ENCODE data around the gene KRT85.
"Not testable (repeated sequence)": the region's sequence is repeated elsewhere in the genome, so short reads cannot be mapped to it uniquely, and the experiment has no call there.

KRT85 gene

DNA sequence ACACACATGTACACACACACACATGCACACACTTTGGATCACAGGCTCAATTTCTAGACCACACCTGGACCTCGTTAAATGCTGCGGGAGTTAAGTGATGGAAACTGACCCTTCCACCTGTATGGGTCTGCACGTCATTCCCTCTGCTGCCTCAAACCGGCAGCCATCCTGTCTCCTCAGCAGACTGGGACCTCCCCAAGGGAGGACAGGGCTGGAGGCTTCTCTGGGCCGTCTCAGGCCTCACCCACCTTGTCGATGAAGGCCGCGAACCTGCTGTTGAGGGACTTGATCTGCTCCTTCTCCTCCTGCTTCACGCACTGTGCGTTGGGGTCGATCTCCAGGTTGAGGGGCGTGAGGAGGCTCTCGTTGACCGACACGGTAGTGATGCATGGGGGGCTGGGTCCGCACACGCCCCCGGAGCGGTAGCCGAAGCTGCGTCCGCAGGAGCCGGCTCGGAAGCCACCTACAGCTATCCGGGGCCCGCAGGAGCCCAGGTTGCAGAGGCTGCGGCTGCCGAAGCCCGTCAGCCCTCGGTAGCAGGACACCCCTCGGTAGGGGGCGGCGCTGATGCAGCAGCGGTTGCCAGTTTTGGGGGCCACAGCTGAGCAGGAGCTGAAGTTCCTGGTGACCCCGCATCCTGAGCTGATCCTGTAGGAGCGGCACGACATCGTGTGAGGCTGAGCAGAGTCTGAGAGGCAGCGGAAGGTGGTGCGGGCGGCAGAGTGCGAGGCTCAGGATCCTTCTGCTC lies at the start of gene KRT85:
TSS of gene KRT85 (minus strand) at position 744 of the 748 bp plus-strand sequence. CDS start at position 668, 76 bp downstream.
- Histone ChIP-seq H3K9ac (ENCODE audit: insufficient read length) (no peak within 1 kb of the TSS), H3K27ac (no peak within 1 kb of the TSS), H3K9me3 (ENCODE audit: low read depth, low read length) (no peaks in the 10 kb centered on the region), H3K36me3 (ENCODE audit: insufficient read depth, low read length) (no peaks in the 10 kb centered on the region), H3K4me3 (no peak within 1 kb of the TSS)
- DNase-seq (ENCODE audit: low read depth, low spot score), result no peak
- TF ChIP-seq POLR2AphosphoS5 (IDR thresholded peaks at IDR 0.05; ENCODE audit: borderline replicate concordance, low read depth, low read length), result no peak
- no peak for TF ChIP-seq FOXP2 (optimal IDR thresholded peaks at IDR 0.05; ENCODE audit: control extremely low read depth, extremely low read length, insufficient read depth)
- TF ChIP-seq EZH2 (IDR thresholded peaks at IDR 0.05), result no peak

DNA sequence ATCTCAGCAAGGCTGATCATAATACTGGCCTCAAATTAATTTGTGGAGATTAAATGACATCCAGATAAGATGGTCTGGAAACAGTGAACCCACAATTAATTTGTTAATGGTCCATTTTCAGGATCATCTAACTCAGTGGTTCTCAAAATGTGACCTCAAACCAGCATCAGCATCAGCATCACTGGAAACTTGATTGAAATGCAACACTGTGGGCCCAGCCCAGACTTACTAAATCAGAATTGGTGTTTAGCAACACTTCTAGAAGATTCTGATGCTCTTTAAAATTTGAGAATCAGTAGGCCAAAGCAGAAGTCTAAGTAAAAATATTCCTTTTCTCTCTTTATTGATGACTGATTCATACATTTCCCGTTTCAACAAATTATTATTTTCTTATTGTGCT lies 49.5 kb upstream of the KRT85 start:
- DNase-seq (ENCODE audit: low read depth, low spot score), result no peak
- Histone ChIP-seq H3K36me3 (ENCODE audit: insufficient read depth, low read length) (no peaks in the 10 kb centered on the region), H3K27ac (no peak overlapping the region), H3K9ac (ENCODE audit: insufficient read length) (no peak overlapping the region), H3K9me3 (ENCODE audit: low read depth, low read length) (no peaks in the 10 kb centered on the region), H3K4me3 (no peak overlapping the region)
- TF ChIP-seq FOXP2 (optimal IDR thresholded peaks at IDR 0.05; ENCODE audit: control extremely low read depth, extremely low read length, insufficient read depth), result no peak
- TF ChIP-seq POLR2AphosphoS5 (IDR thresholded peaks at IDR 0.05; ENCODE audit: borderline replicate concordance, low read depth, low read length), result no peak

DNA sequence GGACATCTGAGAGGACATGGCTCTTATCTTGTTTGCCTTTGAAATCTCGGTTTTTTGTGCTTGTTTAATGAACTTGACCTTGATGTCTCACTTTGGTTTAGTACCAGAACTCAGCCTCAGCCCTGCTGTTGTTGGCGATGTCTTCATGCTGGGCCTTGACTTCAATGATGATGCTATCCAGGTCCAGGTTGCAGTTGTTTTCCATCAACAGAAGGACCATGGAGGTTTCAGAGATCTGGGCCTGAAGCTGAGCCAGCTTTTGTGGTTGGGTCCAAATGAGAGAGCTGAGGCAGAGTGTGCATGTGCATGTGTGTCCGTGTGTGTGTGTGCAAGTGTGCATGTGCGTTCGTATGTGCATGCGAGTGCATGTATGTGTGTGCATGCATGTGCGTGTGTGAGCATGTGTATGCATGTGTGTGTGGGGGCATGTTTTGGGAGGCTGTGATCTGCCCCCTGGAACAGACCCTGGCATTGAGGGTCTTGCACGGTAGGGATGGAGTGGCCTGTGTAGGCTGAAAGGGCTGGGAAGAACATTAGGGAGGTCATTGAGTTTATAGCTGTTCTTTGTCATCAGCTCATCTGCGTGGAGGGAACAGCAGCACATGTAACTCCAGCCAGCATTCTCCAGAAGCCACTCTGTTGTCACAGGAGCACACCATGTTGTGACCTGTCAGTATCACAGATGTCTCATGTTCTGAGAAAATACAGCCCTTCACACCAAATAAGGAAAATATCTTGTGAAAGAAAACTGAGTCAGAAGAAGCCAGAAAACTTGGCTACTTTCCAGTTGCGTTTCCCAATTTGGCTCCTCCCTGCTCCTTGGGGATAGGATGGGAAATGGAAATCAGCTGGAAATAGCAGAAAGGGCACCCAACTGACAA lies 48.8 kb upstream of the KRT85 start:
- H3K4me3 ChIP-seq, result no peak overlapping the region
- no peak overlapping the region for H3K9ac ChIP-seq (ENCODE audit: insufficient read length)
- no peaks in the 10 kb centered on the region for H3K9me3 ChIP-seq (ENCODE audit: low read depth, low read length)
- no peak overlapping the region for H3K27ac ChIP-seq
- DNase-seq (ENCODE audit: low read depth, low spot score), result no peak
- H3K36me3 ChIP-seq (ENCODE audit: insufficient read depth, low read length), result no peaks in the 10 kb centered on the region
- TF ChIP-seq EZH2 (IDR thresholded peaks at IDR 0.05), result no peak

DNA sequence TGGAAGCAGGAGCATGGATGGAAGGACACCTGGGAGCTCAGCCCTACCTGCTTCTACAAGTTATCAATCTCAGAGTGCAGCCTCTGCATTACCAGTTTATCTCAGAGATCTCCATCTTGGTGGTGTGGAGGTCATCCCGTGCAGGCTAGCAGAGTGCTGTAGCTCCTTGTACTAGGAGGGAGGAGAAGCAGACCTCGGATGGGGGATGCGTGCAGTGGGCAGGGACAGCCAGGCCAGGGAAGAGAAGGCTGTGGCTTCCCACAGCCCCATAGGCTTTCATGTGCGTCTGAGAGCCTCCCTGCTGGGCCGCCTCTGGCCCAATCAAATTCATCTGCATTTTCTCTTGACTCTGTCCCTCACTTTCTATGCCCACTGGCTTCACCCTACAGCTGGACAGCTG lies 47.7 kb upstream of the KRT85 start:
- Histone ChIP-seq H3K4me3 (no peak overlapping the region), H3K27ac (no peak overlapping the region), H3K36me3 (ENCODE audit: insufficient read depth, low read length) (no peaks in the 10 kb centered on the region), H3K9ac (ENCODE audit: insufficient read length) (no peak overlapping the region), H3K9me3 (ENCODE audit: low read depth, low read length) (no peaks in the 10 kb centered on the region)
- no peak for DNase-seq (ENCODE audit: low read depth, low spot score)
- TF ChIP-seq EZH2 (IDR thresholded peaks at IDR 0.05), result no peak
- TF ChIP-seq FOXP2 (optimal IDR thresholded peaks at IDR 0.05; ENCODE audit: control extremely low read depth, extremely low read length, insufficient read depth), result no peak
- TF ChIP-seq POLR2AphosphoS5 (IDR thresholded peaks at IDR 0.05; ENCODE audit: borderline replicate concordance, low read depth, low read length), result no peak

DNA sequence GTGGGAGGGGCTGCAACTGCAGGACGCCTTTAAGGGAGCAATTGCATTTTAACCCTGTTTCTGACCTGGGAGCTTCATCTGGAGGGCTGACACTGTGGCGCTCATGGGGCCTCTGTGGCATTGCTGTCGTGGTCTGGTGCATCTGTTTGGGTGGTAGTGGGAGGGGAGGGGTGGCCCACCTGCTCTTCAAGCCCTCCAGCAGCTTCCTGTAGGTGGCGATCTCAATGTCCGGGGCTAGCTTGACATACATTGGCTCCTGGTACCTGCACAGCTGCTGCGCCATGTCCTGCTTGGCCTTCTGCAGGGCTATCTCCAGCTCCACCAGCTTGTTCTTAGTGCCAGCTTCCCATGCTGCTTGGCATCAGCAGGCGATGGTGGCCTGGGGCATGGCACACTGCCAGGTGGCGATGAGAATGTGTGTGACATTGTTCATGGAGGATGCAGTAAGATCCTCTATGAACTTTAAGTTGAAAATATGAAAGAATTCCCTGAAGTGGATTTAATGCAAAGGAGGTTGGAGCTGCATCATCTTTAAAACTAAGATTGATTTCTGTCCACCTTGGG lies 46.6 kb upstream of the KRT85 start:
- no peak overlapping the region for H3K27ac ChIP-seq
- no peaks in the 10 kb centered on the region for H3K9me3 ChIP-seq (ENCODE audit: low read depth, low read length)
- no peak for TF ChIP-seq POLR2AphosphoS5 (IDR thresholded peaks at IDR 0.05; ENCODE audit: borderline replicate concordance, low read depth, low read length)
- no peak for TF ChIP-seq EZH2 (IDR thresholded peaks at IDR 0.05)
- no peak for TF ChIP-seq FOXP2 (optimal IDR thresholded peaks at IDR 0.05; ENCODE audit: control extremely low read depth, extremely low read length, insufficient read depth)
- H3K36me3 ChIP-seq (ENCODE audit: insufficient read depth, low read length), result no peaks in the 10 kb centered on the region
- H3K4me3 ChIP-seq, result no peak overlapping the region
- H3K9ac ChIP-seq (ENCODE audit: insufficient read length), result no peak overlapping the region
- no peak for DNase-seq (ENCODE audit: low read depth, low spot score)

DNA sequence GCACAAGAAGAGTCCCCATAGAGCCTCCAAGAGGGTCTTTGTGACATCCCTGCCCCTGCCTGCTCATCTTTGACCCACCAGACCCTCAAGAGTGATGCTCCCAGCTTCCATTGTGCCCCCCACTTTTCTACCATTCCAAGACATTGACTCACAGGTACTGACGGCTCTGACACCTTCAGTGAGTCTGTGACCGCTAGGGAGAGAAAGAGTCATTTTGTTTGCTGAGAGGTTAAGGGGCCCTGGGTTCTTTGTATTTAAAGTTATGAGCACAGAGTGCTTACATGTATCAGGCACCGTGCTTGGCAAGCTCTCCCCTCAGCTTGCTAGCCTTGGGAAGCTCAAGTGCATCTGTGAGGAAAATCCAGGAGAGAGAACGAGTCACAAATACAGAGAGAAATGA lies 45.9 kb upstream of the KRT85 start:
- no peak for TF ChIP-seq POLR2AphosphoS5 (IDR thresholded peaks at IDR 0.05; ENCODE audit: borderline replicate concordance, low read depth, low read length)
- no peaks in the 10 kb centered on the region for H3K9me3 ChIP-seq (ENCODE audit: low read depth, low read length)
- no peaks in the 10 kb centered on the region for H3K36me3 ChIP-seq (ENCODE audit: insufficient read depth, low read length)
- no peak for DNase-seq (ENCODE audit: low read depth, low spot score)
- H3K9ac ChIP-seq (ENCODE audit: insufficient read length), result no peak overlapping the region
- no peak overlapping the region for H3K27ac ChIP-seq
- H3K4me3 ChIP-seq, result no peak overlapping the region

DNA sequence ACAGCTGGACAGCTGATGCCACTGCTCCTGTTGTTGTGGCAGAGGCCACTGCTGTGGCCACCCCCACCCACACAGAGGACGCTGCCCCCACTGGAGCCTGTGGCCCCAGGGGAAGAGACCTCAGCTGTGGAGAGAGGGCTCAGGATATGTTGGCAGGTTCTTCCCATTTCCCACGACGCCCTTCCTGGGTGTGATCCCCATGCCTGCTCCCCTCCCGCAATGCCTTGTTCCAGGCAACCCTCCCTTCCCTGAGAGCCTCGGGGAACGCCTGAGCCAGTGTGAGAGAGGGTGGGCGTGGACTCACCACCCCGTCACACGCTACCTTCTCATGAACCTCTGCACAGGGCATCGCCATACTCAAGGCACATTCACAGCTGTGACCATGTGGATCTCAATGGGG lies 44.5 kb upstream of the KRT85 start:
- TF ChIP-seq POLR2AphosphoS5 (IDR thresholded peaks at IDR 0.05; ENCODE audit: borderline replicate concordance, low read depth, low read length), result no peak
- no peak for TF ChIP-seq EZH2 (IDR thresholded peaks at IDR 0.05)
- no peak for TF ChIP-seq FOXP2 (optimal IDR thresholded peaks at IDR 0.05; ENCODE audit: control extremely low read depth, extremely low read length, insufficient read depth)
- no peaks in the 10 kb centered on the region for H3K9me3 ChIP-seq (ENCODE audit: low read depth, low read length)
- H3K4me3 ChIP-seq, result no peak overlapping the region
- H3K9ac ChIP-seq (ENCODE audit: insufficient read length), result no peak overlapping the region
- H3K36me3 ChIP-seq (ENCODE audit: insufficient read depth, low read length), result no peaks in the 10 kb centered on the region
- no peak for DNase-seq (ENCODE audit: low read depth, low spot score)
- no peak overlapping the region for H3K27ac ChIP-seq

DNA sequence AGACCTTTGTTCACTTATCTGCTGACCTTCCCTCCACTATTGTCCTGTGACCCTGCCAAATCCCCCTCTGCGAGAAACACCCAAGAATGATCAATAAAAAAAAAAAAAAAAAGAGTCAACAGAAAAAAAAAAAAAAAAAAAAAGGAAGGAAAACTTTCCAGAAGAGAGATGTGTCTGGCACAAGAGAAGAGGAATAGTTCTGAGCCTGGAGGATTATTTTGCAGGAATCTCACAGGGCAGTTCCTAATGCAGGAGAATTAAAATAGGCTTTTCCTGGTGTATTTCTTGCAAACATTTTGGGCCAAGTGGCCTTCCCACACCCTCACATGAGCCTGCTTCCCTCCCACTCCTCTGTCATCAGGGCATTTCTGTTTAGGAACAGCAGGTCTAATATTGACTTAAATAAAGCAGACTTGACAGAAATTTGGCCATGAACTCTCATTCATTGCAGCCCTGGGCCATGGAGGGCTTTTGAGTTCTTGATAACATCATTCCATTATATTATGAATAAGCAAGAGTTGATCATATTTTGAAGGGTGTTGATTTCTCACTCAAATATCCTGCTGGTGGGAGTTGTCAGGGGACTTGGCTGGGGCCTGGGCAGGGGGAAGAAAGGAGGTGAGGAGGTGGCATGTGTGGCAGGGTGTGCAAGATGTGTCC lies 43.4 kb upstream of the KRT85 start:
- not testable (repeated sequence) for H3K9ac ChIP-seq (ENCODE audit: insufficient read length); DNase-seq (ENCODE audit: low read depth, low spot score); H3K4me3 ChIP-seq; H3K9me3 ChIP-seq (ENCODE audit: low read depth, low read length); H3K27ac ChIP-seq; H3K36me3 ChIP-seq (ENCODE audit: insufficient read depth, low read length)

Measured in SK-N-MC (cell line).